Measurements from ENCODE around the gene U2AF1L4. TPM values are rescaled to one million over a fixed set of nuclear protein-coding genes. Genes with fewer than 3 reads are reported as not detected.
A peak's percentile ranks its signal among the peaks of the same experiment; 100 is the strongest.

U2AF1L4 gene, protein sequence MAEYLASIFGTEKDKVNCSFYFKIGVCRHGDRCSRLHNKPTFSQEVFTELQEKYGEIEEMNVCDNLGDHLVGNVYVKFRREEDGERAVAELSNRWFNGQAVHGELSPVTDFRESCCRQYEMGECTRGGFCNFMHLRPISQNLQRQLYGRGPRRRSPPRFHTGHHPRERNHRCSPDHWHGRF
- total RNA-seq: 28.1 and 29.7 TPM in 2 replicates

DNA sequence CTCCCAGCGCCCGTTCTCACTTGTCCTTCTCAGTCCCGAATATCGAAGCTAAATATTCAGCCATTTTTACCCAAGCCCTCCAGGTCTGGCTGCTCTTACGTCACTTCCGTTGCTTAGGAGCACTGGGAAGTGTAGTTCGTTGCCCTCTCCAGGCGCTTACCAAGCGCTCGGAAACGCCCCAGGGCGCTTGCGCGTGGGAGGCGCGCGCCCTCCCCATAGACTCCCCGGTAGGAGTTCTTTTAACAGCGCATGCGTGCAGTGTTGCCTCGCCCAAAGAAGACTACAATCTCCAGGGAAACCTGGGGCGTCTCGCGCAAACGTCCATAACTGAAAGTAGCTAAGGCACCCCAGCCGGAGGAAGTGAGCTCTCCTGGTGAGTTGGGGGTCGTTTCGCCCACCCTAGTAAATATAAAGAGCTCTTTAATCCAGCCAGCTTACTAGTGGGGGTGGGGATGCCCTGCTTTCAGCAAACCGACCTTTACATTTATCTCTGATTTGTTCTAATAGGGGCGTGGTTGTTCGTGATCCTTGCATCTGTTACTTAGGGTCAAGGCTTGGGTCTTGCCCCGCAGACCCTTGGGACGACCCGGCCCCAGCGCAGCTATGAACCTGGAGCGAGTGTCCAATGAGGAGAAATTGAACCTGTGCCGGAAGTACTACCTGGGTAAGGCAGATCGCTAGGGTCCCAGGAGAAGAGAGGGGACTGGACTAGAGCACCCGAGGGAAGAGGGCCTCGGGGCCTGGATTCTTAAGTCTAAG is at the start of gene U2AF1L4, which contains the start of gene PSENEN:
Gene U2AF1L4 (minus strand): TSS at position 91 of the 759 bp plus-strand sequence. CDS start 27 bp downstream, at position 64.
Gene PSENEN (plus strand): TSS at position 324 of the 759 bp plus-strand sequence. CDS start 280 bp downstream, at position 604.
- DNase-seq (ENCODE audit: low spot score): peak; percentile 98
- H3K36me3 Mint-ChIP-seq (ENCODE audit: low read depth): peaks cover 12% of the 10 kb centered on the region
- peaks cover 2% of the 10 kb centered on the region for H3K27me3 Mint-ChIP-seq (ENCODE audit: insufficient read depth)
- H3K27ac Mint-ChIP-seq: peak within 1 kb of the TSS; percentile 96
- H3K9me3 Mint-ChIP-seq: no peaks in the 10 kb centered on the region
- H3K4me3 Mint-ChIP-seq: peak within 1 kb of the TSS; percentile 98
- H3K4me1 Mint-ChIP-seq (ENCODE audit: low read depth): peaks cover 53% of the 10 kb centered on the region
- intact Hi-C loops (cut with micrococcal nuclease): loop anchor here (1.0 to 10.0 kb wide), 8 partner anchors 28 to 591 kb away; partner anchors contain the start of genes ALKBH6, ARHGAP33, FXYD5 and THAP8

DNA sequence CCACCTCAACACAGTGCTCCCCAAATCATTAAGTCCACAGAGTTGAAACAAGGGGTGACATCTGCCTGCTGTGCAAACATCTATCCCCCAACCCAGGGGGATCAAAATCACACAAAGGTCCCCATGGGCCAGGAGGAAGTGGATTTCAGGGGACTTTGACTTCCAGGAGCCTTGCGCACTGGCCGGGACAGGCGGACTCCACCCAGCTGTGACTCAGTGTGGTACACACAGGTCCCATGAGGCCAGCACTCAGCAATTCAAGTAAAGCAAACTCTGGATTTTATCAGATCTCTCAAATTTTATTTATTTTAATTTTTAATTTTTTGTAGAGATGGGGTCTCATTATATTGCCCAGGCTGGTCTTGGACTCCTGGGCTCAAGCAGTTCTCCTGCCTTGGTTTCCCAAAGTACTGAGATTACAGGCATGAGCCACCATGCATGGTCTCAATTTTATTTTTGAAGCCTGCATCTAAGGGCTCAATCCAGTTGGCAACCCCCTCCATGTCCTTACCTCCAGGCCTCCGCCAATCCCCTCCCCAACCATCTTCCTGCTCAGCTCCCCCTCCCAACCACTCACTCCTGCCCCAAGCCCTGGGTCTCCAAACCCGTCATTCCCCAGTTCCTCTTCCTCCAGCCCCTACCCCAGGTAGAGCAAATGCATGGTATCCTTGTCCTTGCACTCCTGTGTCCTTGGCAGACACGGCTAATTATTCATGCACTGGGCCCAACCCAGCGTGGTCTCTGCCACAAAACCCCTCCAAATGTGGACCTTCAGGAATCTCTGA is 48.4 kb upstream of the U2AF1L4 start:
- H3K4me1 Mint-ChIP-seq (ENCODE audit: low read depth): no peaks in the 10 kb centered on the region
- H3K4me3 Mint-ChIP-seq: no peak overlapping the region
- no peak overlapping the region for H3K27ac Mint-ChIP-seq
- peaks cover 25% of the 10 kb centered on the region for H3K27me3 Mint-ChIP-seq (ENCODE audit: insufficient read depth)
- H3K9me3 Mint-ChIP-seq: no peaks in the 10 kb centered on the region
- H3K36me3 Mint-ChIP-seq (ENCODE audit: low read depth): no peaks in the 10 kb centered on the region
- no peak for DNase-seq (ENCODE audit: low spot score)
- intact Hi-C loops (cut with micrococcal nuclease): no loop called here

- Mint-ChIP-seq H3K4me1 (ENCODE audit: low read depth) (no peaks in the 10 kb centered on the region), H3K4me3 (no peak overlapping the region), H3K36me3 (ENCODE audit: low read depth) (no peaks in the 10 kb centered on the region), H3K9me3 (no peaks in the 10 kb centered on the region), H3K27me3 (ENCODE audit: insufficient read depth) (peaks cover 20% of the 10 kb centered on the region), H3K27ac (no peak overlapping the region)
- DNase-seq (ENCODE audit: low spot score): no peak
- intact Hi-C loops (cut with micrococcal nuclease): no loop called here
Measured at GRCh38 chr19:35792888-35793287, 47.7 kb upstream of the U2AF1L4 start.

GRCh38 chr19:35792312-35792711 is 47.1 kb upstream of the U2AF1L4 start:
- Mint-ChIP-seq H3K9me3 (no peaks in the 10 kb centered on the region), H3K27me3 (ENCODE audit: insufficient read depth) (peaks cover 17% of the 10 kb centered on the region), H3K27ac (no peak overlapping the region), H3K4me1 (ENCODE audit: low read depth) (no peaks in the 10 kb centered on the region), H3K36me3 (ENCODE audit: low read depth) (no peaks in the 10 kb centered on the region), H3K4me3 (no peak overlapping the region)
- DNase-seq (ENCODE audit: low spot score): no peak
- intact Hi-C loops (cut with micrococcal nuclease): no loop called here

DNA sequence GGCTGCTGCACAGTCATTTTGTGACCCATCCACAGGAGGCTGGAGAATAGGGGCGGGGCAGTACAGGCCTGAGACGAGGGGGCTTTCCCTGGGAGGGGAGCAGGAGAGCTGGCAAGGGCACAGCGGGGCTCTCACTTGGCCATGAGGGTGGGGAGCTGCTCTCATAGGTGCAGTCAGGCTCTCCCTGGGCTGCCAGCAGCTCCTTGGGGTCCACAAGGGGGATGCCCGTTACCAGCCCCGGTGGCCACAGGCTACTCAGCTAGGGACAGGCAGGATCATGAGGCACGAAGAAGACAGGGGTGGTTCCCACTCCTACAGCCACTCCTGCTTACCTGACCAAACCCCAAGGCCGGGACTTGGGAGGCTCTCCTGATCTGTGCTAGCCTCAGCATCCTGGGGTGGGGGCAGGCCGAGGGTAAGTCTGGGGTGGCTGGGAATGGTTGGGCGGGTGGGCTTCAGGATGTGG is 46.6 kb upstream of the U2AF1L4 start:
- DNase-seq (ENCODE audit: low spot score): no peak
- H3K27ac Mint-ChIP-seq: no peak overlapping the region
- H3K4me1 Mint-ChIP-seq (ENCODE audit: low read depth): no peaks in the 10 kb centered on the region
- H3K36me3 Mint-ChIP-seq (ENCODE audit: low read depth): no peaks in the 10 kb centered on the region
- no peak overlapping the region for H3K4me3 Mint-ChIP-seq
- intact Hi-C loops (cut with micrococcal nuclease): no loop called here
- no peaks in the 10 kb centered on the region for H3K9me3 Mint-ChIP-seq
- peaks cover 12% of the 10 kb centered on the region for H3K27me3 Mint-ChIP-seq (ENCODE audit: insufficient read depth)

DNA sequence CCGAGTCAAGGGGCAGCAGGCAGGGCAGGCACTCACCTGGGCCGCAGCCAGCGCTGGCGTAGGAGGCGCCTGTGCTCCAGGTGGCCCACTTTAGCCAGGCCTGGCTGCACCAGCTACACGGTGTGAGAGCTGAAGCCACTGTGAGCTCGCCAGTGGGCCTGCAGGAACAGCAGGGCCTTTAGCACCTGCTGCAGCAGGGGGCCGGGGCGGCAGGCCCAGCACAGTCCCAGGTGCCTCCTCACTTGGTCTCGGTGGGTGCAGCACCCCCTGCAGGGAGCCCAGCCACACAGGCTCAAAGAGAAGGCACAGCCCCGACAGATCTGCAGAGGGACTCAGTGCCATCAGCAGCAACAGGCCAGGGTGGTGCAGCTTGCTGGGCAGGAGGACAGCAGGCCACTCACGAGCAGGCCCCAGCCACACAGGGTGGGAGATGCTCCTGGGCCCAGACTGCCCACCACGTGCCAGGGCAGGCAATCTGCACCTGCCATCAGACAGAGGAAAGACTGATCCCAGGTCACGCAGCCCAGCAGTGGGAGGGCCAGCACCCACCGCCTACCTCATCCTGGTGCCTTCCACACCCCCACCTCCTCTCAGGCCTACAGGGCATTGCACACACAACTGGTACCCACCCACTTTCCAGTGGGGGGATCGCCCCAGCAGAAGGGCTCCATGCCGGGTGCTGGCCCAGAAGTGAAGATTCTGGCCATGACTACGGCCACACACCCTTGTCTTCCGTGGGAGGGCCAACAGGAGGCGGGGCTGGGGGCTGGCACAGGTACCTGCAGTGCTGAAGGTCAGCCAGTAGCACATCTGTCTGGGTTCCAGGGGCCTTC is 46.0 kb upstream of the U2AF1L4 start:
- H3K9me3 Mint-ChIP-seq: no peaks in the 10 kb centered on the region
- intact Hi-C loops (cut with micrococcal nuclease): no loop called here
- no peaks in the 10 kb centered on the region for H3K36me3 Mint-ChIP-seq (ENCODE audit: low read depth)
- no peaks in the 10 kb centered on the region for H3K4me1 Mint-ChIP-seq (ENCODE audit: low read depth)
- H3K27me3 Mint-ChIP-seq (ENCODE audit: insufficient read depth): peaks cover 7% of the 10 kb centered on the region
- H3K27ac Mint-ChIP-seq: no peak overlapping the region
- DNase-seq (ENCODE audit: low spot score): no peak
- no peak overlapping the region for H3K4me3 Mint-ChIP-seq

- Mint-ChIP-seq H3K27ac (no peak overlapping the region), H3K36me3 (ENCODE audit: low read depth) (peaks cover 2% of the 10 kb centered on the region), H3K9me3 (no peaks in the 10 kb centered on the region), H3K4me1 (ENCODE audit: low read depth) (no peaks in the 10 kb centered on the region), H3K4me3 (no peak overlapping the region), H3K27me3 (ENCODE audit: insufficient read depth) (peaks cover under 1% of the 10 kb centered on the region)
- no peak for DNase-seq (ENCODE audit: low spot score)
- intact Hi-C loops (cut with micrococcal nuclease): no loop called here
Measured at GRCh38 chr19:35789978-35790944, 45.0 kb upstream of the U2AF1L4 start.

GRCh38 chr19:35789195-35789977 is 44.2 kb upstream of the U2AF1L4 start:
- no peak overlapping the region for H3K27ac Mint-ChIP-seq
- H3K4me1 Mint-ChIP-seq (ENCODE audit: low read depth): no peaks in the 10 kb centered on the region
- H3K27me3 Mint-ChIP-seq (ENCODE audit: insufficient read depth): no peaks in the 10 kb centered on the region
- DNase-seq (ENCODE audit: low spot score): no peak
- H3K4me3 Mint-ChIP-seq: no peak overlapping the region
- intact Hi-C loops (cut with micrococcal nuclease): no loop called here
- peaks cover 2% of the 10 kb centered on the region for H3K36me3 Mint-ChIP-seq (ENCODE audit: low read depth)
- H3K9me3 Mint-ChIP-seq: no peaks in the 10 kb centered on the region

DNA sequence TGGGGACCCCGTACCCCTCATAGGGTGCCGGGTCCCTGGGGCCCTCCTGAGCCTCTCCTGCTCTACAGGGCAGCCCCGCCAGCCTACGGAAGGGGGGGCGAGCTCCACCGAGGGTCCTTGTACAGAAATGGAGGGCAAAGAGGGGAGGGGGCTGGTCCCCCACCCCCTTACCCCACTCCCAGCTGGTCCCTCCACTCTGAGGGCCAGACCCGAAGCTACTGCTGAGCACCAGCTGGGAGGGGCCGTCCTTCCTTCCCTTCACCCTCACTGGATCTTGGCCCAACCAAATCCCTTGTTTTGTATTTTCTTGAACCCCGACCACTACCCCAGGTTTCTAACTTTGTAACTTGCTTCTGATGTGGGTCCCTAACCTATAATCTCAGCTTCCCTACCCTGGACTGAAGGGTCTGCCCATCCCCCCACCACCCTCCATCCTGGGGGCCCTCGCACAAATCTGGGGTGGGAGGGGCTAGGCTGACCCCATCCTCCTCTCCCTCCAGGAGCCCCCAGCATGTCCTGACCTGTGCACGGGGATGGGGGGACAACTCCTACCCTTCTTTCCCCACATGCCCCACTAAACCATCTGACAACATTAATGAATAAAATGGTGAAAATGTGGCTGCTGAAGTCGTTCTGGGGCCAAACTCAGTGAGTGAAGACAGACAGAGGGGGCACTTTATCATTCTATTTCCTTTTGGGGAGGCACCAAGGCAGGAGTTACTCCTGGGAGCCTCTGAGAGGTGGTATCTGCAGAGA is 43.2 kb upstream of the U2AF1L4 start:
- DNase-seq (ENCODE audit: low spot score): no peak
- H3K27me3 Mint-ChIP-seq (ENCODE audit: insufficient read depth): no peaks in the 10 kb centered on the region
- intact Hi-C loops (cut with micrococcal nuclease): no loop called here
- H3K4me1 Mint-ChIP-seq (ENCODE audit: low read depth): no peaks in the 10 kb centered on the region
- peaks cover 4% of the 10 kb centered on the region for H3K36me3 Mint-ChIP-seq (ENCODE audit: low read depth)
- no peaks in the 10 kb centered on the region for H3K9me3 Mint-ChIP-seq
- H3K4me3 Mint-ChIP-seq: no peak overlapping the region
- no peak overlapping the region for H3K27ac Mint-ChIP-seq

DNA sequence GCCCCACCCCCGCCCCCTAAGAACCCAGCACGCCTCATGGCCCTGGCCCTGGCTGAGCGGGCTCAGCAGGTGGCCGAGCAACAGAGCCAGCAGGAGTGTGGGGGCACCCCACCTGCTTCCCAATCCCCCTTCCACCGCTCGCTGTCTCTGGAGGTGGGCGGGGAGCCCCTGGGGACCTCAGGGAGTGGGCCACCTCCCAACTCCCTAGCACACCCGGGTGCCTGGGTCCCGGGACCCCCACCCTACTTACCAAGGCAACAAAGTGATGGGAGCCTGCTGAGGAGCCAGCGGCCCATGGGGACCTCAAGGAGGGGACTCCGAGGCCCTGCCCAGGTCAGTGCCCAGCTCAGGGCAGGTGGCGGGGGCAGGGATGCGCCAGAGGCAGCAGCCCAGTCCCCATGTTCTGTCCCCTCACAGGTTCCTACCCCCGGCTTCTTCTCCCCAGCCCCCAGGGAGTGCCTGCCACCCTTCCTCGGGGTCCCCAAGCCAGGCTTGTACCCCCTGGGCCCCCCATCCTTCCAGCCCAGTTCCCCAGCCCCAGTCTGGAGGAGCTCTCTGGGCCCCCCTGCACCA is 42.1 kb upstream of the U2AF1L4 start:
- DNase-seq (ENCODE audit: low spot score): no peak
- Mint-ChIP-seq H3K27me3 (ENCODE audit: insufficient read depth) (no peaks in the 10 kb centered on the region), H3K9me3 (no peaks in the 10 kb centered on the region), H3K36me3 (ENCODE audit: low read depth) (peaks cover 7% of the 10 kb centered on the region), H3K4me3 (no peak overlapping the region), H3K4me1 (ENCODE audit: low read depth) (no peaks in the 10 kb centered on the region), H3K27ac (no peak overlapping the region)
- intact Hi-C loops (cut with micrococcal nuclease): no loop called here
